ENCODE measurements around the gene MAN1A2. TPM values are rescaled to one million over a fixed set of nuclear protein-coding genes. Genes with fewer than 3 reads are reported as not detected.

MAN1A2 gene
- total RNA-seq, 1 donor: 51.0 TPM

DNA sequence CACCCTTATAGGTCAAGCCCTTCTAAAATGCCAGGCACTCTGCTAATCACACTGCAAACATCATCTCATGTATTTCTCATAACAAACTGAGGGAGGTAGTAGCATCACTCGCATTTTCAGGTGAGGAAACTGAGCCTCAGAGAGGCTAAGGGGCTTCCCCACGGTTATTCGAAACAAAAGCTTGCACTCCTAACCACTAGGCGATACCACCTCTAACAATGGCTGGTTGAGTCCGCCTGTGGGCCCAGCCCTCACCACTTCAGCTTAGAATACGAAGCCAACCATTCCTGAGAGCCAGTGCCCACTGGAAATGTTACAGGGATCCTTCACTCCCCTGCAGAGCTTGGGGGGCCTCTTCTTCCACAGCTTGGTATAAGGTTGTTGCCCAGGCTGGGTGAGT, 173.3 kb downstream of the MAN1A2 start:
- no peaks in the 10 kb centered on the region for H3K79me2 ChIP-seq (ENCODE audit: insufficient read depth, low read length)
- TF ChIP-seq, protein P1, sequence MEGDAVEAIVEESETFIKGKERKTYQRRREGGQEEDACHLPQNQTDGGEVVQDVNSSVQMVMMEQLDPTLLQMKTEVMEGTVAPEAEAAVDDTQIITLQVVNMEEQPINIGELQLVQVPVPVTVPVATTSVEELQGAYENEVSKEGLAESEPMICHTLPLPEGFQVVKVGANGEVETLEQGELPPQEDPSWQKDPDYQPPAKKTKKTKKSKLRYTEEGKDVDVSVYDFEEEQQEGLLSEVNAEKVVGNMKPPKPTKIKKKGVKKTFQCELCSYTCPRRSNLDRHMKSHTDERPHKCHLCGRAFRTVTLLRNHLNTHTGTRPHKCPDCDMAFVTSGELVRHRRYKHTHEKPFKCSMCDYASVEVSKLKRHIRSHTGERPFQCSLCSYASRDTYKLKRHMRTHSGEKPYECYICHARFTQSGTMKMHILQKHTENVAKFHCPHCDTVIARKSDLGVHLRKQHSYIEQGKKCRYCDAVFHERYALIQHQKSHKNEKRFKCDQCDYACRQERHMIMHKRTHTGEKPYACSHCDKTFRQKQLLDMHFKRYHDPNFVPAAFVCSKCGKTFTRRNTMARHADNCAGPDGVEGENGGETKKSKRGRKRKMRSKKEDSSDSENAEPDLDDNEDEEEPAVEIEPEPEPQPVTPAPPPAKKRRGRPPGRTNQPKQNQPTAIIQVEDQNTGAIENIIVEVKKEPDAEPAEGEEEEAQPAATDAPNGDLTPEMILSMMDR (IDR thresholded peaks at IDR 0.05; ENCODE audit: extremely low read depth, low read depth, low read length): no peak
- no peaks in the 10 kb centered on the region for H3K4me1 ChIP-seq (ENCODE audit: insufficient read depth, low read length)
- no peaks in the 10 kb centered on the region for H3K36me3 ChIP-seq (ENCODE audit: insufficient read depth, low read length)
- H3K27me3 ChIP-seq (ENCODE audit: insufficient read depth, low read length): peaks cover 4% of the 10 kb centered on the region
- H3K4me2 ChIP-seq (ENCODE audit: insufficient read depth, low read length): no peak overlapping the region
- H4K20me1 ChIP-seq (ENCODE audit: insufficient read depth, low read length): no peaks in the 10 kb centered on the region
- H3K9me3 ChIP-seq (ENCODE audit: low read depth, low read length): no peaks in the 10 kb centered on the region
- H3K27ac ChIP-seq (ENCODE audit: low read depth, low read length): no peak overlapping the region
- H2AFZ ChIP-seq (ENCODE audit: low read length): no peak overlapping the region
- no peak for DNase-seq (ENCODE audit: insufficient read length, low spot score, missing footprints)
- H3K4me3 ChIP-seq (ENCODE audit: insufficient read depth, low read length): no peak overlapping the region

DNA sequence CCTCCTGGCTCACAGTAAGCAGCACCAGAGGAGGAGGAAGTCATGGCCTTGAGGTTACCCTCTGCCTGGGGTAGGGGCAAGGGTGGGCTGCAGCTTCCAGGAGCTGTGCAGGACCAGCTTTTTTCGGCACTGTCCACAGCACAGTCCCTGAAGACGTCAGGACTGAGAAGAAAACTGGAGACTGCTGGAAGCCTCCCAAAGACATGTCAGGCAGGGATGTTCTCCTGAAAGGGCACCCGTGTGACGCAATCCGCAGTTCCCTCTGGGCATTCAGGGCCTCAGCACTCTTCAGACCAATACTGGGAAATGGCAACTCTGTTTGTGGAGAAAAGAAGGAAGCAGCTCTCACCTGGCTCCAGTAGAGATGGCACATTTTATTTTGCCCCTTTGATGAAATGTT, 173.8 kb downstream of the MAN1A2 start:
- no peaks in the 10 kb centered on the region for H3K4me1 ChIP-seq (ENCODE audit: insufficient read depth, low read length)
- no peaks in the 10 kb centered on the region for H4K20me1 ChIP-seq (ENCODE audit: insufficient read depth, low read length)
- peak; percentile 21 for DNase-seq (ENCODE audit: insufficient read length, low spot score, missing footprints)
- no peak overlapping the region for H3K27ac ChIP-seq (ENCODE audit: low read depth, low read length)
- no peak overlapping the region for H3K4me2 ChIP-seq (ENCODE audit: insufficient read depth, low read length)
- no peaks in the 10 kb centered on the region for H3K36me3 ChIP-seq (ENCODE audit: insufficient read depth, low read length)
- no peaks in the 10 kb centered on the region for H3K79me2 ChIP-seq (ENCODE audit: insufficient read depth, low read length)
- H3K4me3 ChIP-seq (ENCODE audit: insufficient read depth, low read length): no peak overlapping the region
- H2AFZ ChIP-seq (ENCODE audit: low read length): no peak overlapping the region
- H3K9me3 ChIP-seq (ENCODE audit: low read depth, low read length): no peaks in the 10 kb centered on the region
- H3K27me3 ChIP-seq (ENCODE audit: insufficient read depth, low read length): peaks cover 4% of the 10 kb centered on the region
- TF ChIP-seq, protein P1 (IDR thresholded peaks at IDR 0.05; ENCODE audit: extremely low read depth, low read depth, low read length): no peak

DNA sequence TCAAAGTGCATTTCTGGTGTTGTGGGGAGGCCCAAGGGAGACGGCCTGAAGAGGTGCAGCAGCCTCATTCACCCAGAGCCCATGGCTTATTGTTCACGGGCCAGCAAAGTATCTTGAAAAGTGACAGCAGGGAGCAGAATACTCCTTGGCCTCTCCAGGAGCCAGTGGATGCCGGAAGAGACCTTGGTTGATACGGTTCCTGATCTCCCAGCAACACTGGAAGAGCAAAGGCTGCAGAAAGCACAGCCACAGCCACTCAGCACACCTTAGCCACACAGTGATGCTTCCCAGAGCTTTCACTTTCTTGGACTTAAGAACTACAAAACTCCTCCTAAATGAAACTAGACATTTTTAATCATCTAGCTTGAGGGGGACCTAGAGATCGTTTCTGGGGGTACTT, 174.3 kb downstream of the MAN1A2 start:
- DNase-seq (ENCODE audit: insufficient read length, low spot score, missing footprints): peak; percentile 27
- no peak overlapping the region for H2AFZ ChIP-seq (ENCODE audit: low read length)
- no peak overlapping the region for H3K27ac ChIP-seq (ENCODE audit: low read depth, low read length)
- H3K27me3 ChIP-seq (ENCODE audit: insufficient read depth, low read length): peaks cover 4% of the 10 kb centered on the region
- H3K4me3 ChIP-seq (ENCODE audit: insufficient read depth, low read length): no peak overlapping the region
- H3K4me1 ChIP-seq (ENCODE audit: insufficient read depth, low read length): no peaks in the 10 kb centered on the region
- no peaks in the 10 kb centered on the region for H3K36me3 ChIP-seq (ENCODE audit: insufficient read depth, low read length)
- no peak overlapping the region for H3K4me2 ChIP-seq (ENCODE audit: insufficient read depth, low read length)
- no peaks in the 10 kb centered on the region for H3K9me3 ChIP-seq (ENCODE audit: low read depth, low read length)
- TF ChIP-seq, protein P1 (IDR thresholded peaks at IDR 0.05; ENCODE audit: extremely low read depth, low read depth, low read length): no peak
- no peaks in the 10 kb centered on the region for H4K20me1 ChIP-seq (ENCODE audit: insufficient read depth, low read length)
- no peaks in the 10 kb centered on the region for H3K79me2 ChIP-seq (ENCODE audit: insufficient read depth, low read length)

DNA sequence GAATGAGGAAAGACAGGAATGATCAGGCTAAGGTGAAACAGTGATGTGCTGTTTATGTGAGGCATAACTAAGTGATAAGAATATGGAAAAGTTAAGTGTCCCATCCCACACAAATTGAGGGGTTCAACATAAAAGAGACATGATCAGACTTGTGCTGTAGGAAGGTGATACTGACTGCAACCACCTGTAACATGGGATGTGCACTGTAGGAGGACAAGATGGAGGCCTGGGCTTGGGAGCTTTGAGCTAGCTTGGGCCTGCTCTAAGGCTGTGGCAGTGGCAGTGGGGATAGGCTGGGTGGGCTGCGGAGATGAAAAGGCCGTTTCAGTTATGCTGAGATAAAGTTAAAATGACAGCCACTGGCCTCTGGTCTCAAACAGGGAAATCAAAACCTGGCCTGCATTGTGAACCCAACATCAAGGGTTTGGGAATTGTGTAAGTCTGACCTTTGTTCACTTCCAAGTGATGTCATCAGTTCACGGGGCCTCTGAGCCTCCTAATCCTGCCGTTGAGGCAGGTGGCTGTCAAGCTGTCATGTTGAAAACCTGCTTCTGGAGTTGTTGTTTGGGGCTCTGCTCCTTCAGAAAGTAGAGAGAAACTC, 177.4 kb downstream of the MAN1A2 start:
- Histone ChIP-seq H4K20me1 (ENCODE audit: insufficient read depth, low read length) (no peaks in the 10 kb centered on the region), H3K27me3 (ENCODE audit: insufficient read depth, low read length) (peaks cover 4% of the 10 kb centered on the region), H3K4me2 (ENCODE audit: insufficient read depth, low read length) (no peak overlapping the region), H3K36me3 (ENCODE audit: insufficient read depth, low read length) (no peaks in the 10 kb centered on the region), H3K4me1 (ENCODE audit: insufficient read depth, low read length) (no peaks in the 10 kb centered on the region), H3K27ac (ENCODE audit: low read depth, low read length) (no peak overlapping the region), H3K79me2 (ENCODE audit: insufficient read depth, low read length) (no peaks in the 10 kb centered on the region), H2AFZ (ENCODE audit: low read length) (no peak overlapping the region), H3K9me3 (ENCODE audit: low read depth, low read length) (no peaks in the 10 kb centered on the region), H3K4me3 (ENCODE audit: insufficient read depth, low read length) (no peak overlapping the region)
- DNase-seq (ENCODE audit: insufficient read length, low spot score, missing footprints): peak; percentile 6
- TF ChIP-seq, protein P1 (IDR thresholded peaks at IDR 0.05; ENCODE audit: extremely low read depth, low read depth, low read length): no peak
